GM23248 (cell line): ENCODE data around the gene SLFN12L.

Experiments used
- EZH2 ChIP-seq: fragments of 200-600 bp; sonication (generic); IDR thresholded peaks from 2 replicates; pipeline ENCODE4 v1.6.1; 2018; ENCODE audit warnings: antibody characterized with exemption, mild to moderate bottlenecking; ENCODE audit not compliant: insufficient read depth, poor library complexity, severe bottlenecking
- EZH2phosphoT487 ChIP-seq: fragments of 200-600 bp; sonication (generic); IDR thresholded peaks from 2 replicates; pipeline ENCODE4 v1.6.1; 2018; ENCODE audit warnings: antibody characterized with exemption, moderate library complexity, mild to moderate bottlenecking, low read depth; ENCODE audit not compliant: insufficient read depth

- TF ChIP-seq EZH2phosphoT487 (no peak), EZH2 (no peak)
Measured at GRCh38 chr17:35584061-35584460, 46.6 kb upstream of the SLFN12L start.
